HepG2 (cell line): ENCODE results near the gene WASHC3. TPM values are rescaled to one million over a fixed set of nuclear protein-coding genes. Genes with fewer than 3 reads are reported as not detected.

Source experiments
- FLYWCH1 ChIP-seq: sonication (generic); formaldehyde crosslinking; IDR thresholded peaks from 2 replicates; pipeline ENCODE4 v1.8.1; 2023; ENCODE audit warnings: mild to moderate bottlenecking, missing genetic modification reagents
- HMGA1 ChIP-seq: sonication (generic); formaldehyde crosslinking; conservative IDR thresholded peaks from 2 replicates; pipeline ENCODE4 v1.4.0; 2020; ENCODE audit warnings: missing genetic modification reagents
- MAFK ChIP-seq, 2 experiments: IDR thresholded peaks in 1 of 2; conservative IDR thresholded peaks in 1 of 2; 2 replicates each; pipeline ENCODE4 v1.6.1; 2011; ENCODE audit warnings: improper control_type of control experiment in 2 of 2, low read length in 2 of 2
- ONECUT2 ChIP-seq: sonication (generic); formaldehyde crosslinking; IDR thresholded peaks from 2 replicates; pipeline ENCODE4 v1.4.0; 2020; ENCODE audit warnings: missing genetic modification reagents
- POLR2A ChIP-seq, 2 experiments: IDR thresholded peaks; 2 replicates each; pipeline ENCODE4 v1.6.1; 2011; ENCODE audit warnings: low read depth in 2 of 2, low read length in 2 of 2, mild to moderate bottlenecking in 1 of 2, moderate library complexity in 1 of 2; ENCODE audit not compliant: insufficient read depth in 1 of 2
- SP140L ChIP-seq: sonication (generic); formaldehyde crosslinking; IDR thresholded peaks from 2 replicates; pipeline ENCODE4 v1.4.0; 2020; ENCODE audit warnings: missing genetic modification reagents, borderline replicate concordance
- SRSF1 ChIP-seq: fragments of 200-400 bp; formaldehyde crosslinking; optimal IDR thresholded peaks from 2 replicates; pipeline ENCODE3; 2017; ENCODE audit warnings: mild to moderate bottlenecking, low read depth, low read length, moderate library complexity
- ZBTB38 ChIP-seq: sonication (generic); formaldehyde crosslinking; IDR thresholded peaks from 2 replicates; pipeline ENCODE4 v1.5.1; 2020; ENCODE audit warnings: mild to moderate bottlenecking, missing genetic modification reagents
- ZNF790 ChIP-seq: sonication (generic); formaldehyde crosslinking; IDR thresholded peaks from 2 replicates; pipeline ENCODE4 v1.8.0; 2022; ENCODE audit warnings: missing genetic modification reagents, mild to moderate bottlenecking, borderline replicate concordance
- polyA plus RNA-seq, 8 experiments: library from polyadenylated mRNA; depleted of rRNA in 3 of 8; stranded (reverse) in 7 of 8; unstranded in 1 of 8; fragments of >200 nt; fragmentation: Illumina TruSeq in 4 of 8; extraction: Trizol in 4 of 8; gene quantifications; 2 replicates each; pipeline versions ENCODE4 v1.2.1 to v1.2.3, GENCODE V29; 2011 to 2016; ENCODE audit warnings: low read depth in 4 of 8, missing spikeins in 1 of 8, mixed read lengths in 1 of 8; ENCODE audit not compliant: insufficient read depth in 1 of 8
- total RNA-seq, 5 experiments: library from RNA; depleted of rRNA; stranded (reverse); fragments of >200 nt; fragmentation: Illumina TruSeq; extraction: Trizol; gene quantifications; 2 replicates each; pipeline ENCODE4 v1.2.3, GENCODE V29; 2016; ENCODE audit warnings: low read depth in 1 of 5
- TF ChIP-seq, protein P1 (sequence below): sonication (generic); formaldehyde crosslinking; IDR thresholded peaks from 2 replicates; pipeline ENCODE4 v1.4.0; 2020; ENCODE audit warnings: missing genetic modification reagents
- TF ChIP-seq, protein P2 (sequence below): IDR thresholded peaks from 2 replicates; pipeline ENCODE4 v1.6.1; 2016; ENCODE audit warnings: control low read depth
- TF ChIP-seq, protein P3 (sequence below): sonication (generic); formaldehyde crosslinking; IDR thresholded peaks from 2 replicates; pipeline ENCODE4 v1.8.0; 2022; ENCODE audit warnings: missing genetic modification reagents, mild to moderate bottlenecking, moderate library complexity, borderline replicate concordance

WASHC3 gene
- total and polyA plus RNA-seq, 2 of the 13 experiments (the other 11 are each of a cell fraction or from before 2014, with no cell fraction given) = 32.7 to 47.3 TPM

DNA sequence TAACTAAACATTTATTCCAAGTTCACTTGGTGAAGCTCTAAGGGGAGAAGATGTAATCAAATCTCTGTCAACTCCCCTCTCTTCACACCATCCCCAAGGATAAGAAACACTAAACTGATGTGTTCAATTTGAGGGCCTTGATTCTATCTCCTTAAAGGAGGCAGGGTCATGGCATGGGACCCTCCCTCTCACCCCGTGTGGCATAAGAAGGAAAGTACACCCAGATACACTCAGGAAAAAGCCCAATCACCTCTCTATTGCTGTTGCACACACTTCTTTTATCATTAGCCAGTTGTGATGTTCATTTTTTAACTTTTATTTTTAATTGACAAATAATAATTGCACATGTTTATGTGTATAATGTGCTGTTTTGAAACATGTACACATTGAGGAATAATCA, 35.1 kb downstream of the WASHC3 start (continued):
- TF ChIP-seq, protein P1, sequence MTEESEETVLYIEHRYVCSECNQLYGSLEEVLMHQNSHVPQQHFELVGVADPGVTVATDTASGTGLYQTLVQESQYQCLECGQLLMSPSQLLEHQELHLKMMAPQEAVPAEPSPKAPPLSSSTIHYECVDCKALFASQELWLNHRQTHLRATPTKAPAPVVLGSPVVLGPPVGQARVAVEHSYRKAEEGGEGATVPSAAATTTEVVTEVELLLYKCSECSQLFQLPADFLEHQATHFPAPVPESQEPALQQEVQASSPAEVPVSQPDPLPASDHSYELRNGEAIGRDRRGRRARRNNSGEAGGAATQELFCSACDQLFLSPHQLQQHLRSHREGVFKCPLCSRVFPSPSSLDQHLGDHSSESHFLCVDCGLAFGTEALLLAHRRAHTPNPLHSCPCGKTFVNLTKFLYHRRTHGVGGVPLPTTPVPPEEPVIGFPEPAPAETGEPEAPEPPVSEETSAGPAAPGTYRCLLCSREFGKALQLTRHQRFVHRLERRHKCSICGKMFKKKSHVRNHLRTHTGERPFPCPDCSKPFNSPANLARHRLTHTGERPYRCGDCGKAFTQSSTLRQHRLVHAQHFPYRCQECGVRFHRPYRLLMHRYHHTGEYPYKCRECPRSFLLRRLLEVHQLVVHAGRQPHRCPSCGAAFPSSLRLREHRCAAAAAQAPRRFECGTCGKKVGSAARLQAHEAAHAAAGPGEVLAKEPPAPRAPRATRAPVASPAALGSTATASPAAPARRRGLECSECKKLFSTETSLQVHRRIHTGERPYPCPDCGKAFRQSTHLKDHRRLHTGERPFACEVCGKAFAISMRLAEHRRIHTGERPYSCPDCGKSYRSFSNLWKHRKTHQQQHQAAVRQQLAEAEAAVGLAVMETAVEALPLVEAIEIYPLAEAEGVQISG (CRISPR knock-in tag) = no peak
- TF ChIP-seq POLR2A (IDR thresholded peaks at IDR 0.05; ENCODE audit: insufficient read depth in 1 of 2, low read depth in 2 of 2, low read length in 2 of 2) (no peak), SP140L (CRISPR knock-in tag) (no peak), MAFK (conservative IDR thresholded peaks at IDR 0.05 in 1 of 2, IDR thresholded peaks at IDR 0.05 in 1 of 2; ENCODE audit: low read length in 2 of 2) (no peak), ONECUT2 (no peak), FLYWCH1 (CRISPR knock-in tag) (no peak), ZNF790 (CRISPR knock-in tag) (no peak), SRSF1 (no peak), ZBTB38 (CRISPR knock-in tag) (no peak), HMGA1 (CRISPR knock-in tag) (no peak)
- TF ChIP-seq, protein P2, sequence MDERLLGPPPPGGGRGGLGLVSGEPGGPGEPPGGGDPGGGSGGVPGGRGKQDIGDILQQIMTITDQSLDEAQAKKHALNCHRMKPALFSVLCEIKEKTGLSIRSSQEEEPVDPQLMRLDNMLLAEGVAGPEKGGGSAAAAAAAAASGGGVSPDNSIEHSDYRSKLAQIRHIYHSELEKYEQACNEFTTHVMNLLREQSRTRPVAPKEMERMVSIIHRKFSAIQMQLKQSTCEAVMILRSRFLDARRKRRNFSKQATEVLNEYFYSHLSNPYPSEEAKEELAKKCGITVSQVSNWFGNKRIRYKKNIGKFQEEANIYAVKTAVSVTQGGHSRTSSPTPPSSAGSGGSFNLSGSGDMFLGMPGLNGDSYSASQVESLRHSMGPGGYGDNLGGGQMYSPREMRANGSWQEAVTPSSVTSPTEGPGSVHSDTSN = no peak
- TF ChIP-seq, protein P3, sequence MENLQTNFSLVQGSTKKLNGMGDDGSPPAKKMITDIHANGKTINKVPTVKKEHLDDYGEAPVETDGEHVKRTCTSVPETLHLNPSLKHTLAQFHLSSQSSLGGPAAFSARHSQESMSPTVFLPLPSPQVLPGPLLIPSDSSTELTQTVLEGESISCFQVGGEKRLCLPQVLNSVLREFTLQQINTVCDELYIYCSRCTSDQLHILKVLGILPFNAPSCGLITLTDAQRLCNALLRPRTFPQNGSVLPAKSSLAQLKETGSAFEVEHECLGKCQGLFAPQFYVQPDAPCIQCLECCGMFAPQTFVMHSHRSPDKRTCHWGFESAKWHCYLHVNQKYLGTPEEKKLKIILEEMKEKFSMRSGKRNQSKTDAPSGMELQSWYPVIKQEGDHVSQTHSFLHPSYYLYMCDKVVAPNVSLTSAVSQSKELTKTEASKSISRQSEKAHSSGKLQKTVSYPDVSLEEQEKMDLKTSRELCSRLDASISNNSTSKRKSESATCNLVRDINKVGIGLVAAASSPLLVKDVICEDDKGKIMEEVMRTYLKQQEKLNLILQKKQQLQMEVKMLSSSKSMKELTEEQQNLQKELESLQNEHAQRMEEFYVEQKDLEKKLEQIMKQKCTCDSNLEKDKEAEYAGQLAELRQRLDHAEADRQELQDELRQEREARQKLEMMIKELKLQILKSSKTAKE (CRISPR knock-in tag) = no peak
